Progenitor cell of endocrine pancreas (in vitro differentiated cells): ENCODE data around the gene ATP8A2. TPM values are rescaled to one million over a fixed set of nuclear protein-coding genes. Genes with fewer than 3 reads are reported as not detected.
A peak's percentile ranks its signal among the peaks of the same experiment; 100 is the strongest.

Experiments used
- DNase-seq: peaks from one replicate; pipeline ENCODE4 v3.0.0; 2021; ENCODE audit warnings: low spot score; ENCODE audit not compliant: unreplicated experiment
- H3K27ac Mint-ChIP-seq: 2 replicates; pipeline ENCODE4 v1.8.0; 2021; ENCODE audit warnings: mild to moderate bottlenecking, moderate library complexity, mixed read lengths
- H3K27me3 Mint-ChIP-seq: 2 replicates; pipeline ENCODE4 v1.8.0; 2021; ENCODE audit warnings: mixed read lengths
- H3K36me3 Mint-ChIP-seq: 2 replicates; pipeline ENCODE4 v1.8.0; 2022; ENCODE audit warnings: mixed read lengths; ENCODE audit not compliant: insufficient read depth
- H3K4me1 Mint-ChIP-seq: 2 replicates; pipeline ENCODE4 v1.8.0; 2021; ENCODE audit warnings: low read depth, mixed read lengths
- H3K4me3 Mint-ChIP-seq: 2 replicates; pipeline ENCODE4 v1.8.0; 2021; ENCODE audit warnings: low read depth, mild to moderate bottlenecking, moderate library complexity, mixed read lengths
- H3K9me3 Mint-ChIP-seq: 2 replicates; pipeline ENCODE4 v1.8.0; 2021; ENCODE audit warnings: low read depth, mixed read lengths
- total RNA-seq: library from RNA; stranded (reverse); gene quantifications from 2 replicates; pipeline ENCODE4 v1.2.1, GENCODE V29; 2021
- TF ChIP-seq, protein P1 (sequence below): fragments of 200-600 bp; sonication (generic); IDR thresholded peaks from one replicate; pipeline ENCODE4 v1.5.0; 2021; ENCODE audit warnings: antibody characterized with exemption, mild to moderate bottlenecking; ENCODE audit not compliant: unreplicated experiment

Gene ATP8A2
- total RNA-seq, 1 donor from 2014 or later, result 0.38 TPM

DNA sequence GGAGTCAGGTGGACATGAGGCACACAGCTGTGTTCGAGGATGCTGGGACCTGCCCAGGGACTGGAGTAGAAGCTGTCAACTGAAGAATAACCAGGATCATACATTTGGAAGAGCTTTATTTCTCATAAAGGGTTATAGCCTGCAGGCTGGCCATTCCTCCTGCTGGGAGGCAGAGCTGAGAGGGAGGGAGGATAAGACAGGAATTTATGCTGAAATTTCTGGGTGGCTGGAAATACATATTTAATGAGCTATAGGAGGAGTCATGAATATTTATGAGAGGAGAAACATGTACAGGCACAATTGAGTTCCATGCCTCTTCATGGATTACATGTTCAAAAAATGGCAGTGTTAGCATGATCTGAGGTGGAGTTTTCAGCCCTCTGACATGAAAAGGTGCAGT lies 528.2 kb downstream of the ATP8A2 start:
- no peak for DNase-seq
- peaks cover 24% of the 10 kb centered on the region for H3K9me3 Mint-ChIP-seq
- H3K27ac Mint-ChIP-seq, result no peak overlapping the region

DNA sequence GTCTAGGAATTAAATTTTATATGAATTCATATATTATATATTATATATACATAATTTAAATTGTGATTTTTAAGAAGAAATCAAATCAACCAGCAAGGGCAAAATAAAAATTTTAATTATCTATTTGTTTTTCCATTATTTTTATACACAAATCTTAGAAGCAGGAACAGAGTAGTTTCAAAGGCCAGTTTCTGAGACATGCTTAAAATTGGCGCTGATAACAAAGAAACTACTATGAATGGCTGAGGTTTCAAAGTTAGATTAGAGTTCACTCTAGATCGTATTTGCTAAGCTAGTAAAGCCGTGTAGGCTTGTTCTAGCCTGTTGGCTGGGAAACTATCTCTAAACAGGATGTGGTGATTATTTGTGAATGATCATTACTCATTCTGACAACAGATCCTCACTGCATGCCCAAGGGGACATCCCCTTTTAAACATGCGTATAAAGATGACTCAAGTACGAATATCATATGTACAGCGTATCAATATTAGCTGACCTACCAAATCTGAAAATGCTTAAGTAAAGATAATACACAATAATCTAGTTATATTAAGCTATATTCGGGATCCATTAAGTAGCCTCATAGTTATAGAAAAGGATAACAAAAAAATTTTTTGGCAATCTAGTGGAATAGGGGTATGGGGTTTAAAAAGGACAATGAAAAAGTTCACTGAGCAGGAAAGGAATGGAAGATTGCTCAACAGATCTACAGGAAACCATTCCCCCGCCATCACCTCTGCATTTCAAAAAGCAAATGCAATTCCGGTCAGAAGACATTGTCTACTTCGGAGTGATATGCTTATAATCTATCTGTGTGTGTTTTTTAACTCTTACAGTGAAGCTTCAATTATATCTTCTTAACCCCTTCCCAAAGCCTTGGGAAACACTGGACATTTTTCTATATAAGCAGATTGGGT lies 529.9 kb downstream of the ATP8A2 start:
- DNase-seq, result no peak
- H3K27me3 Mint-ChIP-seq, result no peaks in the 10 kb centered on the region
- H3K27ac Mint-ChIP-seq, result no peak overlapping the region
- H3K4me3 Mint-ChIP-seq, result no peak overlapping the region
- peaks cover 11% of the 10 kb centered on the region for H3K4me1 Mint-ChIP-seq
- peaks cover 16% of the 10 kb centered on the region for H3K9me3 Mint-ChIP-seq
- TF ChIP-seq, protein P1, sequence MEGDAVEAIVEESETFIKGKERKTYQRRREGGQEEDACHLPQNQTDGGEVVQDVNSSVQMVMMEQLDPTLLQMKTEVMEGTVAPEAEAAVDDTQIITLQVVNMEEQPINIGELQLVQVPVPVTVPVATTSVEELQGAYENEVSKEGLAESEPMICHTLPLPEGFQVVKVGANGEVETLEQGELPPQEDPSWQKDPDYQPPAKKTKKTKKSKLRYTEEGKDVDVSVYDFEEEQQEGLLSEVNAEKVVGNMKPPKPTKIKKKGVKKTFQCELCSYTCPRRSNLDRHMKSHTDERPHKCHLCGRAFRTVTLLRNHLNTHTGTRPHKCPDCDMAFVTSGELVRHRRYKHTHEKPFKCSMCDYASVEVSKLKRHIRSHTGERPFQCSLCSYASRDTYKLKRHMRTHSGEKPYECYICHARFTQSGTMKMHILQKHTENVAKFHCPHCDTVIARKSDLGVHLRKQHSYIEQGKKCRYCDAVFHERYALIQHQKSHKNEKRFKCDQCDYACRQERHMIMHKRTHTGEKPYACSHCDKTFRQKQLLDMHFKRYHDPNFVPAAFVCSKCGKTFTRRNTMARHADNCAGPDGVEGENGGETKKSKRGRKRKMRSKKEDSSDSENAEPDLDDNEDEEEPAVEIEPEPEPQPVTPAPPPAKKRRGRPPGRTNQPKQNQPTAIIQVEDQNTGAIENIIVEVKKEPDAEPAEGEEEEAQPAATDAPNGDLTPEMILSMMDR, result no peak
- peaks cover 8% of the 10 kb centered on the region for H3K36me3 Mint-ChIP-seq

More for the DNA sequence above, 528.2 kb downstream of the ATP8A2 start:
- peaks cover 11% of the 10 kb centered on the region for H3K4me1 Mint-ChIP-seq
- H3K27me3 Mint-ChIP-seq, result no peaks in the 10 kb centered on the region
- H3K4me3 Mint-ChIP-seq, result no peak overlapping the region
- peaks cover 8% of the 10 kb centered on the region for H3K36me3 Mint-ChIP-seq
- TF ChIP-seq, protein P1, result no peak

DNA sequence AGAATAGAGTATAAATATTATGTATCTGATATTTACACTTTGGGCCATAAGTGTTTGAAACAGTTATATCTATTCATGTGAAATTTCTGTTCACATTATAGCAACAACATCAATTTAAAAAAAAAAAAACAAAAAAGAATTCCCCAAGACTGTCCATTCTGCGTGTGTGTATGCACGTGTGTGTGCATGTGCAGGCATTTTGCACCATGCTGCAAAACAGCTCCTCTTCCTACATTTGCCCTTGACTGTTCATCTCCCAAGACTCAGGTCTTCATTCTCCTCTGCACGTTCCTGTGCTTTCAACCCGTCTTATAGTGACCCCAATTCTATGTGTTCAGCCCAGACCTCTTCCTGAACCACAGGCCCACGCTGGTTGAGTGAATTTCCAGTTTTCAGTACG lies 530.7 kb downstream of the ATP8A2 start:
- H3K36me3 Mint-ChIP-seq, result peaks cover 6% of the 10 kb centered on the region
- TF ChIP-seq, protein P1, result no peak
- no peaks in the 10 kb centered on the region for H3K27me3 Mint-ChIP-seq
- no peak for DNase-seq
- H3K9me3 Mint-ChIP-seq, result peaks cover 14% of the 10 kb centered on the region
- peak overlapping the region; percentile 8 for H3K27ac Mint-ChIP-seq
- H3K4me1 Mint-ChIP-seq, result peaks cover 11% of the 10 kb centered on the region
- no peak overlapping the region for H3K4me3 Mint-ChIP-seq

DNA sequence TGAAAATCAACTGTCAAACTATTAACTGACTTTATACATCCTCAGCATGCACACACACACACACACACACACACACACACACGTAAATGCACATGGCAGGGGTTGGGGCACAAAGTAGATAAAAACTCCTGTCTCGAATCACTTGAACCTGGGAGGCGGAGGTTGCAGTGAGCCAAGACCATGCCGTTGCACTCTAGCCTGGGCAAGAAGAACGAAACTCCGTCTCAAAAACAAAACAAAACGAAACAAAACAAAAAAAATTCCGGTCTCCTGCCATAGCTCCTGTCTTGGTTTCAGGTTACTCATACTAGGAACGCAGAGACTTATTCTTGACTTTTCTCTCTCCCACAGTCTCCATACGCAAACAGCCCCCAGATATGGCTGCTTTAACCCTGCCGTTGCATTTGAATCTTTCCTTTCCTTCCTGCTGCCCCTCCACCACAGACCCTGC lies 531.1 kb downstream of the ATP8A2 start:
- TF ChIP-seq, protein P1, result no peak
- no peaks in the 10 kb centered on the region for H3K27me3 Mint-ChIP-seq
- no peak for DNase-seq
- H3K4me1 Mint-ChIP-seq, result peaks cover 11% of the 10 kb centered on the region
- peaks cover 9% of the 10 kb centered on the region for H3K9me3 Mint-ChIP-seq
- H3K36me3 Mint-ChIP-seq, result peaks cover 4% of the 10 kb centered on the region
- no peak overlapping the region for H3K4me3 Mint-ChIP-seq
- no peak overlapping the region for H3K27ac Mint-ChIP-seq

DNA sequence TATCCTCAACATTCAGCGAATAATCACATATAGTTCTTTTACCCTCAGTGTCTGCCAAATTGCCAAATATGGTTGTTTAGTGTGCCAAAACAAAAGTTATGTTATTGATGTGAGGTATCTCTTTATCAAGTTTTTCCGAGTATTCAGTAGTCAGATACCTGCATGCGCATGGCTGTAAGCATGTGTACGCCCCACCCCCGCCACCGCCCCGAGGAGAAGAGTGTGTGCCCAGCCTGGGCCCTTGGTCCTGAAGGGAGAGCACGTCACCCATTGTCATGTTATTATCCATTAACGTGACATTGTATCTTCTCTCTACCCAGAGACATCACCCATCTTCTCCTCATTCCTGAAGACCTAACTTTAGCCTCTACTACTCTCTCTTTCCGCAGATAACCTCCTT lies 533.1 kb downstream of the ATP8A2 start:
- peaks cover under 1% of the 10 kb centered on the region for H3K9me3 Mint-ChIP-seq
- DNase-seq, result no peak
- H3K27me3 Mint-ChIP-seq, result no peaks in the 10 kb centered on the region
- H3K36me3 Mint-ChIP-seq, result peaks cover under 1% of the 10 kb centered on the region
- peaks cover 16% of the 10 kb centered on the region for H3K4me1 Mint-ChIP-seq
- TF ChIP-seq, protein P1, result no peak
- H3K4me3 Mint-ChIP-seq, result no peak overlapping the region
- no peak overlapping the region for H3K27ac Mint-ChIP-seq
